AG10803 (cell line): Measurements from ENCODE around the gene CFAP46.

Experiments used
- DNase-seq: peaks from one replicate; pipeline ENCODE4 v3.0.0; 2010; ENCODE audit warnings: low read depth
- H3K4me3 ChIP-seq: 2 replicates; pipeline ENCODE4 v1.5.1; 2011; ENCODE audit warnings: mild to moderate bottlenecking, low read length, control low read depth
- TF ChIP-seq, protein P1 (sequence below): conservative IDR thresholded peaks from 2 replicates; pipeline ENCODE4 v1.5.1; 2011; ENCODE audit warnings: mild to moderate bottlenecking, low read length, control low read depth, inconsistent platforms

Gene CFAP46

GRCh38 chr10:132978542-132978941 lies 36.2 kb upstream of the CFAP46 start:
- DNase-seq: no peak
- TF ChIP-seq, protein P1, sequence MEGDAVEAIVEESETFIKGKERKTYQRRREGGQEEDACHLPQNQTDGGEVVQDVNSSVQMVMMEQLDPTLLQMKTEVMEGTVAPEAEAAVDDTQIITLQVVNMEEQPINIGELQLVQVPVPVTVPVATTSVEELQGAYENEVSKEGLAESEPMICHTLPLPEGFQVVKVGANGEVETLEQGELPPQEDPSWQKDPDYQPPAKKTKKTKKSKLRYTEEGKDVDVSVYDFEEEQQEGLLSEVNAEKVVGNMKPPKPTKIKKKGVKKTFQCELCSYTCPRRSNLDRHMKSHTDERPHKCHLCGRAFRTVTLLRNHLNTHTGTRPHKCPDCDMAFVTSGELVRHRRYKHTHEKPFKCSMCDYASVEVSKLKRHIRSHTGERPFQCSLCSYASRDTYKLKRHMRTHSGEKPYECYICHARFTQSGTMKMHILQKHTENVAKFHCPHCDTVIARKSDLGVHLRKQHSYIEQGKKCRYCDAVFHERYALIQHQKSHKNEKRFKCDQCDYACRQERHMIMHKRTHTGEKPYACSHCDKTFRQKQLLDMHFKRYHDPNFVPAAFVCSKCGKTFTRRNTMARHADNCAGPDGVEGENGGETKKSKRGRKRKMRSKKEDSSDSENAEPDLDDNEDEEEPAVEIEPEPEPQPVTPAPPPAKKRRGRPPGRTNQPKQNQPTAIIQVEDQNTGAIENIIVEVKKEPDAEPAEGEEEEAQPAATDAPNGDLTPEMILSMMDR: no peak
- no peak overlapping the region for H3K4me3 ChIP-seq

- no peak overlapping the region for H3K4me3 ChIP-seq
- no peak for DNase-seq
- TF ChIP-seq, protein P1: no peak
Observed at GRCh38 chr10:132977807-132978206, 35.4 kb upstream of the CFAP46 start.

DNA sequence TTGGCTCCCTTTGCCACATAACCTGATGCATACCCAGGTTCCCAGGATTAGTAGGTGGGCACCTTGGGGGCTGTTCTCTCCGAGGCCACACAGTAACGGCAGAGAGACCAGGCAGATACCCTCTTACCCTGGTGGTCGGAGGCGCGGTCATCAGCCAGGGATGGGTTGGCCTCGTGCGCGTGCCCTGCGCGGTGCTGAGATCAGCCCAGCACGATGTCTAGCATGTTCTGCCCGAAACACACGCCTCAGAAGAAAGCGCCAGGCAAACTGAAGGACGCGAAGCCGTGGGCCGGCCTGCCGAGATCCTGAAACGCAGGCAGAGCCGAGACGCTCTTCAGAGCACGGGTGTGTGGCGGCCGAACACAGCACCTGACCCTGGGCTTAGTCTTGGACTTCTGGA lies 34.7 kb upstream of the CFAP46 start:
- no peak overlapping the region for H3K4me3 ChIP-seq
- TF ChIP-seq, protein P1: no peak
- no peak for DNase-seq

- TF ChIP-seq, protein P1: no peak
- peak; percentile 10 for DNase-seq
- no peak overlapping the region for H3K4me3 ChIP-seq
Observed at GRCh38 chr10:132975831-132976682, 33.7 kb upstream of the CFAP46 start.

GRCh38 chr10:132974886-132975830 lies 32.8 kb upstream of the CFAP46 start:
- no peak overlapping the region for H3K4me3 ChIP-seq
- DNase-seq: peak; percentile 78
- TF ChIP-seq, protein P1: no peak

DNA sequence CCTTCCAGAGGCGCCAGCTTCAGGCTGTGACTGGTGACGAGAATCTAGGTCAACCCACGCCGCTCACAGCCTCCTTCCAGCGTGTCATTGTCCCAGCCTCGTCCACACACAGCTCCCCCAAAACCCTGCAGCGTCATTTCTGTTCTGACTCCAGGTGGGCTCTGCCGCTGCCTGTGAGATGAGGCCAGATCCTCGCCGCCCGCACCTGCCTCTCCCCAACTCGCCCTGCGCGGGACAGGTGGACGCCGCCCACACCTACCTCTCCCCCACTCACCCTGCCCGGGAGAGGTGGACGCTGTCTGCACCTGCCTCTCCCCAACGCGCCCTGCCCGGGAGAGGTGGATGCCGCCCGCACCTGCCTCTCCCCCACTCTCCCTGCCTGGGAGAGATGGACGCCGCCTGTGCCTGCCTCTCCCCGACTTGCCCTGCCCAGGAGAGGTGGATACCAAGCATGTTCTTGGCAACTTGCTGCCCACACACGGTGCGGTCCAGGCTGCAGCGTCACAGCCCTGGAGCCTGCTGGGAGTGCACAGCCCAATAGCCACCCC lies 32.0 kb upstream of the CFAP46 start:
- TF ChIP-seq, protein P1: no peak
- no peak for DNase-seq

More for the DNA sequence above, 32.0 kb upstream of the CFAP46 start:
- no peak overlapping the region for H3K4me3 ChIP-seq
